H9 (cell line): ENCODE results near the gene FUT8. TPM values are rescaled to one million over a fixed set of nuclear protein-coding genes. Genes with fewer than 3 reads are reported as not detected.

ENCODE experiments used
- DNase-seq: peaks from one replicate; pipeline ENCODE4 v3.0.0-alpha.2; 2017
- H2AFZ ChIP-seq: one replicate; pipeline ENCODE4 v1.6.1; 2013; ENCODE audit warnings: mild to moderate bottlenecking, low read length, control low read depth, moderate library complexity
- H2AK5ac ChIP-seq: 2 replicates; pipeline ENCODE4 v1.6.1; 2013; ENCODE audit warnings: low read length, control low read depth, mixed read lengths; ENCODE audit not compliant: insufficient read length
- H2BK120ac ChIP-seq: one replicate; pipeline ENCODE4 v1.6.1; 2013; ENCODE audit warnings: low read depth, mild to moderate bottlenecking, low read length, control low read depth, inconsistent platforms; ENCODE audit not compliant: poor library complexity, severe bottlenecking
- H2BK12ac ChIP-seq: 2 replicates; pipeline ENCODE4 v1.6.1; 2013; ENCODE audit warnings: low read length, control low read depth, mixed read lengths, low read depth; ENCODE audit not compliant: insufficient read length
- H2BK15ac ChIP-seq: 2 replicates; pipeline ENCODE4 v1.6.1; 2013; ENCODE audit warnings: low read depth, low read length, control low read depth
- H2BK20ac ChIP-seq: one replicate; pipeline ENCODE4 v1.6.1; 2013; ENCODE audit warnings: low read depth, mild to moderate bottlenecking, low read length, control low read depth, inconsistent platforms; ENCODE audit not compliant: poor library complexity, severe bottlenecking
- H2BK5ac ChIP-seq: 2 replicates; pipeline ENCODE4 v1.6.1; 2013; ENCODE audit warnings: low read length, control low read depth, mixed read lengths; ENCODE audit not compliant: insufficient read length
- H3K14ac ChIP-seq: 2 replicates; pipeline ENCODE4 v1.6.1; 2013; ENCODE audit warnings: low read length, control low read depth; ENCODE audit not compliant: insufficient read depth
- H3K18ac ChIP-seq: 2 replicates; pipeline ENCODE4 v1.6.1; 2013; ENCODE audit warnings: low read depth, mild to moderate bottlenecking, mixed read lengths, low read length, control low read depth; ENCODE audit not compliant: insufficient read length
- H3K23ac ChIP-seq: 2 replicates; pipeline ENCODE4 v1.6.1; 2013; ENCODE audit warnings: low read length, control low read depth, mixed read lengths, low read depth; ENCODE audit not compliant: insufficient read length
- H3K23me2 ChIP-seq: 2 replicates; pipeline ENCODE4 v1.6.1; 2013; ENCODE audit warnings: low read depth, mild to moderate bottlenecking, mixed read lengths, low read length, control low read depth; ENCODE audit not compliant: insufficient read length, poor library complexity, severe bottlenecking
- H3K27ac ChIP-seq: 2 replicates; pipeline ENCODE4 v1.5.1; 2013; ENCODE audit warnings: low read length, control low read depth, mixed read lengths, low read depth; ENCODE audit not compliant: insufficient read length
- H3K27me3 ChIP-seq: 2 replicates; pipeline ENCODE4 v1.6.1; 2013; ENCODE audit warnings: low read length, control low read depth, inconsistent platforms; ENCODE audit not compliant: insufficient read depth
- H3K4ac ChIP-seq: 2 replicates; pipeline ENCODE4 v1.6.1; 2013; ENCODE audit warnings: low read depth, mild to moderate bottlenecking, control low read depth, inconsistent platforms, low read length, moderate library complexity
- H3K4me1 ChIP-seq: 2 replicates; pipeline ENCODE4 v1.6.1; 2013; ENCODE audit warnings: low read length, control low read depth, inconsistent platforms; ENCODE audit not compliant: insufficient read depth
- H3K4me2 ChIP-seq: 2 replicates; pipeline ENCODE4 v1.6.1; 2013; ENCODE audit warnings: low read length, control low read depth, mixed read lengths; ENCODE audit not compliant: insufficient read length, insufficient read depth
- H3K56ac ChIP-seq: 2 replicates; pipeline ENCODE4 v1.6.1; 2013; ENCODE audit warnings: low read depth, mild to moderate bottlenecking, mixed read lengths, low read length, control low read depth; ENCODE audit not compliant: insufficient read length
- H3K79me1 ChIP-seq: 2 replicates; pipeline ENCODE4 v1.6.1; 2013; ENCODE audit warnings: low read depth, mild to moderate bottlenecking, moderate library complexity, low read length, control low read depth, inconsistent platforms; ENCODE audit not compliant: insufficient read depth, poor library complexity, severe bottlenecking
- H3K79me2 ChIP-seq: 2 replicates; pipeline ENCODE4 v1.6.1; 2013; ENCODE audit warnings: low read length, control low read depth, inconsistent platforms; ENCODE audit not compliant: insufficient read depth
- H3K9ac ChIP-seq: 2 replicates; pipeline ENCODE4 v1.6.1; 2013; ENCODE audit warnings: low read length, control low read depth, mixed read lengths; ENCODE audit not compliant: insufficient read length; ENCODE audit errors: extremely low read depth
- H3K9me3 ChIP-seq: one replicate; pipeline ENCODE4 v1.6.1; 2013; ENCODE audit warnings: low read depth, low read length, inconsistent platforms; ENCODE audit not compliant: control insufficient read depth
- H3T11ph ChIP-seq: one replicate; pipeline ENCODE4 v1.6.1; 2013; ENCODE audit warnings: mild to moderate bottlenecking, low read length, control low read depth, inconsistent platforms
- H4K20me1 ChIP-seq: one replicate; pipeline ENCODE4 v1.6.1; 2013; ENCODE audit not compliant: control insufficient read depth, insufficient read length, insufficient read depth
- H4K5ac ChIP-seq: 2 replicates; pipeline ENCODE4 v1.6.1; 2013; ENCODE audit warnings: low read depth, mild to moderate bottlenecking, mixed read lengths, low read length, control low read depth; ENCODE audit not compliant: insufficient read length
- H4K8ac ChIP-seq: replicated peaks from 2 replicates; pipeline ENCODE4 v1.6.1; 2013; ENCODE audit warnings: low read length, control low read depth, mixed read lengths, low read depth; ENCODE audit not compliant: insufficient read length
- H4K91ac ChIP-seq: 2 replicates; pipeline ENCODE4 v1.6.1; 2013; ENCODE audit warnings: low read depth, mild to moderate bottlenecking, moderate library complexity, mixed read lengths, low read length, control low read depth; ENCODE audit not compliant: insufficient read length
- H3K27ac Mint-ChIP-seq, 3 experiments: 2 replicates in 2 of 3; 3 replicates in 1 of 3; pipeline ENCODE4 v1.8.0; 2020 to 2021; ENCODE audit warnings: mixed read lengths in 3 of 3, mild to moderate bottlenecking in 1 of 3, moderate library complexity in 1 of 3
- H3K27me3 Mint-ChIP-seq: 2 replicates; pipeline ENCODE4 v1.8.0; 2021; ENCODE audit warnings: low read depth, mild to moderate bottlenecking, moderate library complexity, mixed read lengths
- H3K36me3 Mint-ChIP-seq, 3 experiments: 2 replicates in 2 of 3; 3 replicates in 1 of 3; pipeline ENCODE4 v1.8.0; 2020 to 2021; ENCODE audit warnings: low read depth in 3 of 3, mixed read lengths in 3 of 3; ENCODE audit not compliant: insufficient read depth in 1 of 3
- H3K4me1 Mint-ChIP-seq, 2 experiments: 2 replicates each; pipeline ENCODE4 v1.8.0; 2020; ENCODE audit warnings: mixed read lengths in 2 of 2
- H3K4me3 Mint-ChIP-seq, 2 experiments: 2 replicates in 1 of 2; 3 replicates in 1 of 2; pipeline ENCODE4 v1.8.0; 2020 to 2021; ENCODE audit warnings: mild to moderate bottlenecking in 2 of 2, mixed read lengths in 2 of 2, moderate library complexity in 1 of 2
- H3K9me3 Mint-ChIP-seq, 2 experiments: 2 replicates in 1 of 2; 3 replicates in 1 of 2; pipeline ENCODE4 v1.8.0; 2020; ENCODE audit warnings: mild to moderate bottlenecking in 2 of 2, mixed read lengths in 2 of 2, moderate library complexity in 1 of 2
- CTCF ChIP-seq: fragments of 200-600 bp; sonication (generic); conservative IDR thresholded peaks from 3 replicates; pipeline ENCODE4 v1.8.0; 2021; ENCODE audit warnings: antibody characterized with exemption, mild to moderate bottlenecking
- total RNA-seq: library from RNA; stranded (reverse); gene quantifications from 2 replicates; pipeline ENCODE4 v1.2.1, GENCODE V29; 2021

FUT8 gene
- total RNA-seq, 1 experiment from 2014 or later = 44.3 TPM

GRCh38 chr14:65704850-65705249 lies 292.3 kb downstream of the FUT8 start:
- Histone ChIP-seq H3K23ac (no peak overlapping the region), H2BK12ac (no peak overlapping the region), H2BK5ac (no peak overlapping the region), H4K5ac (no peak overlapping the region), H4K91ac (no peak overlapping the region), H2AFZ (no peak overlapping the region), H3K4me2 (no peak overlapping the region), H3K14ac (no peak overlapping the region), H2AK5ac (no peak overlapping the region), H2BK15ac (no peak overlapping the region), H3T11ph (no peak overlapping the region), H3K79me1 (no peaks in the 10 kb centered on the region), H3K18ac (no peak overlapping the region), H2BK120ac (no peak overlapping the region), H4K20me1 (no peaks in the 10 kb centered on the region), H3K4me1 (peaks cover 6% of the 10 kb centered on the region; the same call in 1 of the 2 replicates), H3K4ac (no peak overlapping the region), H3K9ac (no peak overlapping the region), H3K27me3 (no peaks in the 10 kb centered on the region), H3K27ac (no peak overlapping the region), H3K9me3 (no peaks in the 10 kb centered on the region), H3K79me2 (no peaks in the 10 kb centered on the region), H3K23me2 (no peaks in the 10 kb centered on the region), H2BK20ac (no peak overlapping the region), H3K56ac (no peak overlapping the region), H4K8ac (no peak overlapping the region)
- H3K9me3 Mint-ChIP-seq = peaks cover 4 to 9% of the 10 kb centered on the region in 2 experiments; a peak in 4 of 5 replicates
- no peak for DNase-seq
- H3K4me3 Mint-ChIP-seq = no peak overlapping the region
- TF ChIP-seq CTCF = no peak
- H3K27me3 Mint-ChIP-seq = no peaks in the 10 kb centered on the region
- H3K36me3 Mint-ChIP-seq = peaks cover 4 to 8% (median 6%) of the 10 kb centered on the region in 3 experiments; a peak in 6 of 7 replicates
- H3K27ac Mint-ChIP-seq = no peak overlapping the region
- H3K4me1 Mint-ChIP-seq = peaks cover 6 to 7% of the 10 kb centered on the region in 2 experiments; a peak in 3 of 4 replicates
